AG09319 (cell line): Measurements from ENCODE around the gene TGFBR2.

ENCODE experiments used
- DNase-seq: peaks from one replicate; pipeline ENCODE4 v3.0.0-alpha.2; 2010; ENCODE audit warnings: low read depth; ENCODE audit errors: extremely low read depth
- TF ChIP-seq, protein P1 (sequence below): IDR thresholded peaks from 2 replicates; pipeline ENCODE4 v1.5.1; 2011; ENCODE audit warnings: low read depth, mild to moderate bottlenecking, inconsistent platforms, low read length, moderate library complexity

The TGFBR2 gene

DNA sequence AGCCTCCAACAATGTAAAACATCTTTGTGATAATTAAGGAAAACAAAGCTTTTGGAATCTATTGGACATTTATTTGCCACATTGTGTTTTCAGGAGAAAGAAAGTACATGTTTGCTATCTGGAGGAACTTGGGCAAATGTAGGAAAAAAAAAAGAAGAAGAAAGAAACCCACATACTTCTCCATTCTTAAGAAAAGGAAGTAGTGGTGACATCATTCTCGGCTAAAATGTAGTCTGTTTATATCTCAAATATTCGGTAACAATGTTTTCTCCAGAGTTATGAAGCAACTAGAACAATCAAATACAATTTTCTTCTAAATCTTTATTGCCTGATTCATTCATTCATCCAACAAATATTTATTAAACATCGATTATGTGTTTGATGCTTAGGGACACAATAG lies 2.3 kb upstream of the TGFBR2 start:
- TF ChIP-seq, protein P1, sequence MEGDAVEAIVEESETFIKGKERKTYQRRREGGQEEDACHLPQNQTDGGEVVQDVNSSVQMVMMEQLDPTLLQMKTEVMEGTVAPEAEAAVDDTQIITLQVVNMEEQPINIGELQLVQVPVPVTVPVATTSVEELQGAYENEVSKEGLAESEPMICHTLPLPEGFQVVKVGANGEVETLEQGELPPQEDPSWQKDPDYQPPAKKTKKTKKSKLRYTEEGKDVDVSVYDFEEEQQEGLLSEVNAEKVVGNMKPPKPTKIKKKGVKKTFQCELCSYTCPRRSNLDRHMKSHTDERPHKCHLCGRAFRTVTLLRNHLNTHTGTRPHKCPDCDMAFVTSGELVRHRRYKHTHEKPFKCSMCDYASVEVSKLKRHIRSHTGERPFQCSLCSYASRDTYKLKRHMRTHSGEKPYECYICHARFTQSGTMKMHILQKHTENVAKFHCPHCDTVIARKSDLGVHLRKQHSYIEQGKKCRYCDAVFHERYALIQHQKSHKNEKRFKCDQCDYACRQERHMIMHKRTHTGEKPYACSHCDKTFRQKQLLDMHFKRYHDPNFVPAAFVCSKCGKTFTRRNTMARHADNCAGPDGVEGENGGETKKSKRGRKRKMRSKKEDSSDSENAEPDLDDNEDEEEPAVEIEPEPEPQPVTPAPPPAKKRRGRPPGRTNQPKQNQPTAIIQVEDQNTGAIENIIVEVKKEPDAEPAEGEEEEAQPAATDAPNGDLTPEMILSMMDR, result no peak

DNA sequence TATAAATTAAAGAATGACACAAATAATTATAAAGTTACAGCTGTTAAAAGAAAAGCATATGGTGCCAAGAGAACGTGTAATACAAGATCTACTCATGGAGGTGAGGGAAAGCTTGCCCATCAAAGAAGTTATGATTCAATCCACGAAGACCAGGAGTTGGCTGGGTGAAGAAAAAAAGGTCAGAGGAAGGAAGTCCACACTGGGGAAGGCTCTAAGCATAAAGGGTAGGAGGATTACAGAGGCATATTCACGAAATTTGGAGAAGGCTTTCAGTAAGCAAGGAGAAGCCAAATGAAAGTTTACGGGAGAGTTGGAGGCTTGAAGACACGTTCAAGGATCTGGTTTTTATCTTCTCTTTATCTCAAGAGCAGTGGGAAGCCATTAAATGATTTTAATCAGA lies 1.8 kb upstream of the TGFBR2 start:
- DNase-seq, result no peak
- TF ChIP-seq, protein P1, result no peak

More for the DNA sequence above, 2.3 kb upstream of the TGFBR2 start:
- DNase-seq, result no peak

DNA sequence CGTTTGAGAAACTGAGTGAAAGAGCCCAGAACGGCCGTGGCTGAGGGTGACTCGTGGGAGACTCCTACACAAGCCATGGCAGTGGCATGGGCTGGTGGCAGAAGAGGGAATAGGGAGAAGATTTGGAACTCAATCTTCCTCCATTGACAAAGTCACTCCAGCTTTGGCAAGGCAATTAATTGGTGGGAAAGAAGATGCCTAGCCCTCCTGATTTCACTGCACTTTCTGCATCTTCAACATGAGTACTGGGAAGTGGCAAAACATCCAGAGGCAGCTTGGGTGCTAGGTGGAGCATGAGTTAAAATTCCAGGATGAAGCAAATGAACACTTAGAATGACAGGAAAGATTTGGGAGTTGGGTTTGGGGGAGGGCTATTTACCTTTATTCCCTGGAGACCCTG lies 1.4 kb upstream of the TGFBR2 start:
- TF ChIP-seq, protein P1, result no peak
- DNase-seq, result no peak

DNA sequence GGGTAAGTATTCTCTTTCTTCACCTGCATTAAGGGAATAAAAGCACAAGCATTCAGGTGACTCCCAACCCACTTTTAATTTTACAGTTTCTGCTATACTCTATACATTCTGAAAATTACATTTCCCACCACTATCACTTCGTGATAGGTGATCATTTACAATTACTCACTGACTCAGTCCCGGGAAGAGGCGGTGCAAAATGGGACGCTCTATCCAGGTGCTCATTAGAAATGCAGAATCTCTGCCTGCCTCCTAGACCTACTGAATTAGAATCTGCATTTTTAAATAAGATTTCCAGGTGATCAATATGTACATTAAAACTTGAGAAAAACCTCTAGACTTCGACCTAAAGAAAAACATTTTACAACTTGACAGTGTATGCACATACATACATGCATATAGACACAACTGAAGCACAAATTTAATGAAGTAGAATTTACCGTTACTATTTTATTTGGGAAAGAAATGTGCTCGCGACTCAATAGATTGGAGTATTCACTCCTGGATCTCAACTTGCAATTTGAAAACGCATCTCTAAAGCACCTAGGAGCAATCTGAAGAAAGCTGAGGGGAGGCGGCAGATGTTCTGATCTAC lies 598 bp upstream of the TGFBR2 start:
- DNase-seq, result no peak
- TF ChIP-seq, protein P1, result no peak

DNA sequence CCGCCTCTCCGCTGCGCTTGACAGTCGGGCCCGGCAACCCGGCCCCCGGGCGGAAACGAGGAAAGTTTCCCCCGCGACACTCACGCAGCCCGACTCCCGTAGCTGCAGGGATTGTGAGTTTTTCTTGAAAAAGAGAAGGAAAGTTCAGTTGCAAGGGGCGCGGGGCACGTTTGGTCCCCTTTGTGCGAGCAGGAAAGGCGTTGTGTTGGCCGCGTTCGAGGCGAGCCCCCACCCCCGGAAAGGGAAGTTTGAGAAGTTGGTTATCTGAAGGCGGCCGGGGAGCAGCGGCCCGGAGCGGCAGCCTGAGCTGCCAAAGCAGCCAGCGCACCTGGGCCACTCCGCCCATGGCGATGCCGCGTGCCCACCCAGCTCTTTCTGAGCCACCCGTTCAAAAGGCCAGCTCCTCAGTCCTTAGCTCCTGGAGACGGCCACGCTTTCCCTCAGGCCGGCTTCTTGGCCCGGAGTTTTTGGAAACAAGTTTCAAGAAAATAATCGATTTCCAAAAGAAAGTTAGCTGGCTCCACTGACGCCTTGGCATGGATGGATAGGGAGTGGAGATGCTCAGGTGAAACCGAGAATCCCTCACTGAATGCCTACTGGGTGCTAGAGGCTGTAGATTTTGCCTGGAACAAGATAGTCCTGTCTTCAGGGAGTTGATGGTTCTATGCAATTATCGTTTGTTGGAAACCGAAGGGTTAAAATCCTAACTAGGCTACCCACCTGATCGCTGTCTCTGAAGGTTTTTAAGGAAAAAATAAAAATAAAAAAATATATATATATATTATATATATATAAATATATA lies 832 bp downstream of the TGFBR2 start:
- TF ChIP-seq, protein P1, result no peak
- DNase-seq, result no peak

DNA sequence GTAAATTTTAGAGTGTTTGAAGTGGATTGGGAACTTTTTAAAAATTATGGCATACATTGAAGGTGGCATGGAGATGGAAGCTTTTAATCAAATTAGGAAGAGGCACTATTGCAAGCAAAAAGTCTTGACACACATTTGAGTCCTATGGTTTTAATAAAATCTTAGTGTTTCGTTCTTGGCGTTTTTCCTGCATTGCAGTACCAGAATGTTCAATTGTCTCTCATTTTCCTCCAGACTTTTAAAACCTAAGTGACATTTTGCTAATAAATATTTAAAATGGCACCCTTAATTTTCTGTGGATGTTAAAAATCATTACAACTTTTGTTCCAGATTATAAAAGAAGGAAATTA lies 2.2 kb downstream of the TGFBR2 start:
- DNase-seq, result no peak
- TF ChIP-seq, protein P1, result no peak

DNA sequence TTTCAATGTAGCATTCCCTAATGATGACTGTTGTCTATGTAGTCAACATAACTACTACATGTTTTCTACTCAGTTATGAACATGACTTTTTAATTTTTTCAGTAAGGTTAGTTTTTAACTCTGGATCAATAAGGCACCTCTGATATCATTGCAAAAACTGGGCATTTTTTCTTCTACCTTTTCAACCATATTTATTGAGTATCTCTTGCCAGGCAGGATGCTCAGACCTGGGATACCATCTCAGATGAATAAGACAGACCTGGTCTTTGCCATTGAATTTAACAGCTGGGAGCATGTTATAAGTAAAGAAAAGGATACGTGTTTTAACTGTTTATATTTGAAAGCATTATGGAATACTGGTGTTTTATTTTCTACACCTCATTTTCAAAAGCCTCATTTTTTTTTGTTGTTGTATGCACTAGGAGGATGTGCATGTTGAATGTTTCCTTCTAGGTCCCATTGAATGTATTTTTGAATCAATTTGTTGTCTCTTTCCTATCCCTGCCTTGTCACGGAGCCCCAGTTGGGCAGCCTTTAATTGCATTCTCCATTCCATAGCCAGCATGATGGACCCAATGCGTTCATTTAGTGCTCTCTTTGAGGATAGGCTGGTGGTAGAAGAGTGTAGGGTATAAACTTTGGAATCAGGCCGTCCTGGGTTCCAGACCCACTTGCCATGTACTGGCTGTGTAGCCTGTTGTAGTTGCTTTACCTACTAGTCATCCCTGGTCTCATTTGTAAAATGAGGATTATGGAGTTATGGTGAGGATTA lies 3.7 kb downstream of the TGFBR2 start:
- no peak for DNase-seq
- TF ChIP-seq, protein P1, result no peak
